K562 (cell line): Measurements from ENCODE around the gene LIPM. TPM values are rescaled to one million over a fixed set of nuclear protein-coding genes. Genes with fewer than 3 reads are reported as not detected.

ENCODE experiments used
- ATAC-seq: fragments of 200-7000 bp; cut with Tn5 transposase; 3 replicates; pipeline ENCODE4 v1.9.1; 2020; ENCODE audit warnings: moderate library complexity
- BruUV-seq: library from RNA; stranded (reverse); fragments of 400-500 nt; replicated peaks from 2 replicates; lab custom pipeline; 2021; lab: Mats Ljungman, UMichigan
- CTCF ChIA-PET: fragments of 300-600 bp; formaldehyde crosslinking; extraction: SDS; loops from one replicate; lab custom pipeline; 2021; ENCODE audit warnings: low intra/inter-chr PET ratio; lab: Yijun Ruan, JAX
- POLR2A ChIA-PET: fragments of 300-600, 350-650 bp; sonication (Branson Sonifier 250); formaldehyde crosslinking; extraction: SDS; loops from one replicate; lab custom pipeline; 2021; ENCODE audit warnings: antibody characterized with exemption, inconsistent platforms; lab: Yijun Ruan, JAX
- DNase-seq, 4 experiments: peaks; one replicate each; pipeline versions ENCODE4 v3.0.0 to v3.0.0-alpha.2; 2011 to 2018; ENCODE audit warnings: low spot score in 3 of 4, mixed read lengths in 3 of 4; ENCODE audit errors: extremely low read depth in 1 of 4
- FAIRE-seq: peaks from 2 replicates; lab custom pipeline; 2011; peaks lifted over from hg19 to GRCh38; lab: Jason Lieb, UNC
- H2AFZ ChIP-seq: 2 replicates; pipeline ENCODE4 v1.6.0; 2011; ENCODE audit warnings: low read depth, low read length, control low read depth, inconsistent platforms
- H3K27ac ChIP-seq: fragments of 200-600 bp; 3 replicates; pipeline ENCODE4 v1.8.0; 2011; ENCODE audit warnings: low read depth, mild to moderate bottlenecking, control low read depth, inconsistent platforms, low read length, moderate library complexity, mixed read lengths; ENCODE audit errors: extremely low read depth
- H3K27me3 ChIP-seq, 2 experiments: fragments of 300-600 bp in 1 of 2; 2 replicates in 1 of 2; 3 replicates in 1 of 2; pipeline versions ENCODE4 v1.6.0 to v1.8.0; 2011; ENCODE audit warnings: inconsistent platforms in 2 of 2, low read length in 2 of 2, mild to moderate bottlenecking in 1 of 2, mixed read lengths in 1 of 2, moderate library complexity in 1 of 2; ENCODE audit not compliant: control insufficient read depth in 2 of 2, insufficient read depth in 2 of 2
- H3K36me3 ChIP-seq: fragments of 300-600 bp; 3 replicates; pipeline ENCODE4 v1.8.0; 2011; ENCODE audit warnings: mild to moderate bottlenecking, low read length, inconsistent platforms; ENCODE audit not compliant: control insufficient read depth, insufficient read depth
- H3K4me1 ChIP-seq, 2 experiments: fragments of 200-600 bp in 1 of 2; replicated peaks in 1 of 2; 2 replicates in 1 of 2; 3 replicates in 1 of 2; pipeline versions ENCODE4 v1.5.1 to v1.8.0; 2011; ENCODE audit warnings: inconsistent platforms in 2 of 2, low read length in 2 of 2, mild to moderate bottlenecking in 1 of 2, mixed read lengths in 1 of 2, moderate library complexity in 1 of 2; ENCODE audit not compliant: control insufficient read depth in 2 of 2, insufficient read depth in 2 of 2
- H3K4me2 ChIP-seq: 2 replicates; pipeline ENCODE4 v1.6.1; 2011; ENCODE audit warnings: low read length, control low read depth, inconsistent platforms, mixed read lengths; ENCODE audit not compliant: insufficient read depth
- H3K4me3 ChIP-seq: fragments of 200-600 bp; sonication (generic), shearing (Covaris generic); 2 replicates; pipeline ENCODE4 v1.5.1; 2016; ENCODE audit warnings: control low read depth, inconsistent platforms
- H3K79me2 ChIP-seq: fragments of 200-600 bp; 3 replicates; pipeline ENCODE4 v1.8.0; 2011; ENCODE audit warnings: low read length, inconsistent platforms; ENCODE audit not compliant: control insufficient read depth, insufficient read depth
- H3K9ac ChIP-seq, 2 experiments: 2 replicates each; pipeline versions ENCODE4 v1.6.0 to v1.6.1; 2011; ENCODE audit warnings: low read depth in 2 of 2, low read length in 2 of 2, control low read depth in 1 of 2, inconsistent platforms in 1 of 2, mild to moderate bottlenecking in 1 of 2, mixed read lengths in 1 of 2; ENCODE audit not compliant: insufficient read depth in 1 of 2
- H3K9me1 ChIP-seq: one replicate; pipeline ENCODE4 v1.6.0; 2011; ENCODE audit warnings: inconsistent platforms, mild to moderate bottlenecking, low read length, moderate library complexity; ENCODE audit not compliant: control insufficient read depth, insufficient read depth
- H3K9me3 ChIP-seq: replicated peaks from 2 replicates; pipeline ENCODE4 v1.5.1; 2011; ENCODE audit warnings: low read depth, low read length, inconsistent platforms; ENCODE audit not compliant: control insufficient read depth, insufficient read depth
- H4K20me1 ChIP-seq: replicated peaks from 2 replicates; pipeline ENCODE4 v1.6.1; 2011; ENCODE audit warnings: low read length, inconsistent platforms, mixed read lengths; ENCODE audit not compliant: control insufficient read depth, insufficient read depth
- CEBPZ ChIP-seq: fragments of 150-350 bp; IDR thresholded peaks from 2 replicates; pipeline ENCODE4 v1.6.1; 2014; ENCODE audit warnings: low read depth, mild to moderate bottlenecking, low read length, borderline replicate concordance
- DDX20 ChIP-seq: fragments of 450-650 bp; IDR thresholded peaks from 2 replicates; pipeline ENCODE4 v1.6.1; 2016; ENCODE audit warnings: missing genetic modification characterization, low read depth, mild to moderate bottlenecking, missing compliant biosample characterization, moderate library complexity
- ELK3 ChIP-seq: fragments of 450-650 bp; formaldehyde crosslinking; IDR thresholded peaks from 2 replicates; pipeline ENCODE4 v1.4.0; 2020; ENCODE audit warnings: mild to moderate bottlenecking
- FOXO4 ChIP-seq: fragments of 450-650 bp; formaldehyde crosslinking; IDR thresholded peaks from 2 replicates; pipeline ENCODE4 v1.4.0; 2020; ENCODE audit warnings: mild to moderate bottlenecking, moderate library complexity
- GABPB2 ChIP-seq: fragments of 250-450 bp; sonication (Bioruptor Pico); conservative IDR thresholded peaks from 2 replicates; pipeline ENCODE4 v1.5.1; 2021; ENCODE audit warnings: mild to moderate bottlenecking
- HDAC2 ChIP-seq: fragments of 450-650 bp; IDR thresholded peaks from 2 replicates; pipeline ENCODE4 v1.6.1; 2016; ENCODE audit warnings: mild to moderate bottlenecking
- KDM1A ChIP-seq, 2 experiments: fragments of 450-650 bp; IDR thresholded peaks; 2 replicates each; pipeline ENCODE4 v1.6.1; 2016; ENCODE audit warnings: mild to moderate bottlenecking in 2 of 2
- NRF1 ChIP-seq, 2 experiments: fragments of 450-650 bp; IDR thresholded peaks in 1 of 2; conservative IDR thresholded peaks in 1 of 2; 2 replicates each; pipeline ENCODE4 v1.6.1; 2014; ENCODE audit warnings: mild to moderate bottlenecking in 2 of 2
- POU5F1 ChIP-seq: fragments of 150-350 bp; IDR thresholded peaks from 2 replicates; pipeline ENCODE4 v1.6.1; 2014; ENCODE audit warnings: borderline replicate concordance, low read length, low read depth, mild to moderate bottlenecking; ENCODE audit not compliant: partially characterized antibody
- TARDBP ChIP-seq: fragments of 450-650 bp; IDR thresholded peaks from 2 replicates; pipeline ENCODE4 v1.6.1; 2016
- XRCC3 ChIP-seq: fragments of 450-650 bp; IDR thresholded peaks from 2 replicates; pipeline ENCODE4 v1.6.1; 2017; ENCODE audit warnings: mild to moderate bottlenecking, moderate library complexity
- ZFP36 ChIP-seq: fragments of 150-350 bp; IDR thresholded peaks from 2 replicates; pipeline ENCODE4 v1.6.1; 2018; ENCODE audit warnings: low read length, low read depth; ENCODE audit not compliant: partially characterized antibody
- whole genome bisulfite sequencing: fragments of 100-300 bp; shearing (Covaris generic); methylation state at CpG from one replicate; pipeline ENCODE4 v1.1.6; 2016; ENCODE audit warnings: low coverage, mixed read lengths; ENCODE audit not compliant: insufficient coverage; ENCODE audit errors: missing lambda C conversion rate; 5-methylcytosine and 5-hydroxymethylcytosine counted together
- in situ Hi-C: fragments of 300-500 bp; cut with MboI; formaldehyde crosslinking; loops from 4 replicates; pipeline ENCODE4 v1.15.0; 2018; ENCODE audit warnings: inconsistent platforms, mixed read lengths
- intact Hi-C: fragments of 100-400 bp; cut with micrococcal nuclease; formaldehyde crosslinking; loops from 2 replicates; pipeline ENCODE4 v1.14.2; 2022
- polyA plus RNA-seq, 8 experiments: library from polyadenylated mRNA; depleted of rRNA in 4 of 8; stranded (reverse) in 5 of 8; unstranded in 3 of 8; fragments of >200 nt; fragmentation: Nextera tagmentation in 2 of 8; fragmentation: Illumina TruSeq in 1 of 8; extraction: Ambion mirVana in 2 of 8; extraction: Trizol in 1 of 8; gene quantifications; 2 replicates each; pipeline versions ENCODE4 v1.2.1 to v1.2.3, GENCODE V29; 2011 to 2014; ENCODE audit warnings: inconsistent platforms in 1 of 8, missing spikeins in 1 of 8
- total RNA-seq, 7 experiments: library from RNA; depleted of rRNA in 6 of 7; stranded (reverse); fragments of >200 nt in 6 of 7; fragmentation: Illumina TruSeq in 2 of 7; extraction: Trizol in 2 of 7; gene quantifications; 2 replicates each; pipeline versions ENCODE4 v1.2.1 to v1.2.3, GENCODE V29; 2011 to 2021; ENCODE audit warnings: low replicate concordance in 1 of 7

Gene LIPM
- total and polyA plus RNA-seq, 9 of the 15 experiments (the other 6 are each of a cell fraction or from before 2014, with no cell fraction given), result not detected

GRCh38 chr10:88840104-88840503 lies 37.6 kb downstream of the LIPM start:
- H3K79me2 ChIP-seq, result no peaks in the 10 kb centered on the region
- TF ChIP-seq ELK3 (CRISPR knock-in tag), result no peak
- no peak for TF ChIP-seq NRF1 (conservative IDR thresholded peaks at IDR 0.05 in 1 of 2, IDR thresholded peaks at IDR 0.05 in 1 of 2)
- TF ChIP-seq CEBPZ, result no peak
- no peak for TF ChIP-seq DDX20 (tag)
- no peak for TF ChIP-seq ZFP36
- TF ChIP-seq XRCC3, result no peak
- TF ChIP-seq TARDBP, result no peak
- TF ChIP-seq HDAC2, result no peak
- TF ChIP-seq KDM1A (IDR thresholded peaks at IDR 0.05), result no peak
- TF ChIP-seq GABPB2 (CRISPR knock-in tag), result no peak
- TF ChIP-seq FOXO4 (CRISPR knock-in tag), result no peak
- no peak for TF ChIP-seq POU5F1
- H3K4me2 ChIP-seq, result no peak overlapping the region
- H2AFZ ChIP-seq, result no peak overlapping the region
- CTCF ChIA-PET, result no interaction called here
- H4K20me1 ChIP-seq, result no peaks in the 10 kb centered on the region
- FAIRE-seq, result no peak
- H3K9me1 ChIP-seq, result no peaks in the 10 kb centered on the region
- no peaks in the 10 kb centered on the region for H3K9me3 ChIP-seq
- POLR2A ChIA-PET, result no interaction called here
- BruUV-seq, result no TSS peak
- H3K9ac ChIP-seq, result no peak overlapping the region
- H3K27me3 ChIP-seq, result no peaks in the 10 kb centered on the region
- in situ Hi-C loops (no loop called here), intact Hi-C loops (no loop called here)
- ATAC-seq, result no peak
- H3K4me1 ChIP-seq, result no peaks in the 10 kb centered on the region
- H3K27ac ChIP-seq, result no peak overlapping the region
- H3K4me3 ChIP-seq, result no peak overlapping the region
- WGBS, result 3% methylated on average over 3 of the region's 3 CpGs
- no peak for DNase-seq
- no peaks in the 10 kb centered on the region for H3K36me3 ChIP-seq
